Hepatocyte (in vitro differentiated cells): ENCODE measurements around the gene NR3C2.

Experiments
- CTCF ChIP-seq: fragments of 200-600 bp; sonication (generic); IDR thresholded peaks from 2 replicates; pipeline ENCODE4 v1.5.1; 2016; ENCODE audit warnings: antibody characterized with exemption, mild to moderate bottlenecking; ENCODE audit not compliant: poor library complexity
- EZH2 ChIP-seq: fragments of 200-600 bp; sonication (generic); IDR thresholded peaks from 2 replicates; pipeline ENCODE4 v1.6.1; 2016; ENCODE audit warnings: antibody characterized with exemption, mild to moderate bottlenecking, borderline replicate concordance
- EZH2phosphoT487 ChIP-seq: fragments of 200-600 bp; sonication (generic); IDR thresholded peaks from one replicate; pipeline ENCODE4 v1.6.1; 2018; ENCODE audit warnings: antibody characterized with exemption, mild to moderate bottlenecking, low read depth, moderate library complexity; ENCODE audit not compliant: unreplicated experiment, severe bottlenecking

- no peak for TF ChIP-seq CTCF
- no peak for TF ChIP-seq EZH2phosphoT487
- no peak for TF ChIP-seq EZH2
Observed at GRCh38 chr4:148355442-148356123, 86.6 kb downstream of the NR3C2 start.
